HEK293 (cell line): ENCODE measurements around the gene MTHFSD.

ENCODE experiments used
- CTCF ChIA-PET: fragments of 350-600 bp; formaldehyde crosslinking; extraction: SDS; loops from one replicate; lab custom pipeline; 2021; ENCODE audit warnings: antibody characterized with exemption; lab: Yijun Ruan, JAX
- POLR2A ChIA-PET: fragments of 300-600 bp; formaldehyde crosslinking; extraction: SDS; loops from one replicate; lab custom pipeline; 2020; ENCODE audit warnings: antibody characterized with exemption, inconsistent platforms; lab: Yijun Ruan, JAX
- H3K27ac ChIP-seq: fragments of 200-500 bp; sonication (Bioruptor generic); 2 replicates; pipeline ENCODE4 v1.5.1; 2014; ENCODE audit warnings: low read depth, low read length, control low read depth, inconsistent platforms; ENCODE audit errors: extremely low read depth
- H3K36me3 ChIP-seq, 2 experiments: fragments of 200-500 bp in 1 of 2; sonication (Bioruptor generic) in 1 of 2; 1 replicate in 1 of 2; 2 replicates in 1 of 2; pipeline ENCODE4 v1.5.1; 2014 to 2017; ENCODE audit warnings: inconsistent platforms in 2 of 2, low read length in 2 of 2; ENCODE audit not compliant: control insufficient read depth in 2 of 2, insufficient read depth in 1 of 2
- H3K4me1 ChIP-seq: fragments of 200-500 bp; sonication (Bioruptor generic); 2 replicates; pipeline ENCODE4 v1.5.1; 2014; ENCODE audit warnings: mild to moderate bottlenecking, low read length, inconsistent platforms; ENCODE audit not compliant: control insufficient read depth, insufficient read depth
- H3K4me3 ChIP-seq: 2 replicates; pipeline ENCODE4 v1.5.1; 2011; ENCODE audit warnings: low read depth, mild to moderate bottlenecking, control low read depth, low read length, moderate library complexity
- H3K9me3 ChIP-seq: fragments of 200-500 bp; sonication (Bioruptor generic); 2 replicates; pipeline ENCODE4 v1.5.1; 2014; ENCODE audit warnings: low read depth, low read length, inconsistent platforms; ENCODE audit not compliant: control insufficient read depth, insufficient read depth
- ATF2 ChIP-seq: fragments of 450-650 bp; formaldehyde crosslinking; IDR thresholded peaks from 2 replicates; pipeline ENCODE4 v1.5.1; 2016; ENCODE audit warnings: missing biosample characterization, missing genetic modification characterization, low read depth
- GLI4 ChIP-seq: fragments of 450-650 bp; formaldehyde crosslinking; IDR thresholded peaks from 2 replicates; pipeline ENCODE4 v1.5.1; 2016; ENCODE audit warnings: missing biosample characterization, missing genetic modification characterization
- HOXA7 ChIP-seq: sonication (generic); formaldehyde crosslinking; IDR thresholded peaks from 2 replicates; pipeline ENCODE4 v1.8.1; 2022; ENCODE audit warnings: missing genetic modification reagents, borderline replicate concordance
- IKZF3 ChIP-seq: fragments of 450-650 bp; IDR thresholded peaks from 2 replicates; pipeline ENCODE4 v1.5.0; 2018; ENCODE audit warnings: missing biosample characterization, mild to moderate bottlenecking, missing genetic modification characterization, moderate library complexity
- PRDM2 ChIP-seq: fragments of 450-650 bp; formaldehyde crosslinking; IDR thresholded peaks from 2 replicates; pipeline ENCODE4 v1.5.1; 2016; ENCODE audit warnings: missing biosample characterization, missing genetic modification characterization, borderline replicate concordance
- SALL2 ChIP-seq: fragments of 450-650 bp; formaldehyde crosslinking; IDR thresholded peaks from 2 replicates; pipeline ENCODE4 v1.5.0; 2017; ENCODE audit warnings: missing biosample characterization, mild to moderate bottlenecking, missing genetic modification characterization, borderline replicate concordance
- ZBTB17 ChIP-seq: fragments of 450-650 bp; formaldehyde crosslinking; IDR thresholded peaks from 2 replicates; pipeline ENCODE4 v1.5.1; 2016; ENCODE audit warnings: missing biosample characterization, missing genetic modification characterization
- ZNF121 ChIP-seq: fragments of 450-650 bp; formaldehyde crosslinking; IDR thresholded peaks from 2 replicates; pipeline ENCODE4 v1.5.1; 2016; ENCODE audit warnings: missing biosample characterization, missing genetic modification characterization
- ZNF146 ChIP-seq: fragments of 450-650 bp; formaldehyde crosslinking; IDR thresholded peaks from 2 replicates; pipeline ENCODE4 v1.5.1; 2016; ENCODE audit warnings: missing biosample characterization, missing genetic modification characterization
- ZNF16 ChIP-seq: fragments of 450-650 bp; formaldehyde crosslinking; IDR thresholded peaks from 2 replicates; pipeline ENCODE4 v1.5.1; 2016; ENCODE audit warnings: low read depth, missing biosample characterization, missing genetic modification characterization
- ZNF223 ChIP-seq: fragments of 450-650 bp; formaldehyde crosslinking; IDR thresholded peaks from 2 replicates; pipeline ENCODE4 v1.5.1; 2016; ENCODE audit warnings: missing biosample characterization, missing genetic modification characterization
- ZNF311 ChIP-seq: fragments of 450-650 bp; formaldehyde crosslinking; IDR thresholded peaks from 2 replicates; pipeline ENCODE4 v1.5.1; 2017; ENCODE audit warnings: missing biosample characterization, missing genetic modification characterization, borderline replicate concordance
- ZNF398 ChIP-seq: fragments of 450-650 bp; formaldehyde crosslinking; IDR thresholded peaks from 2 replicates; pipeline ENCODE4 v1.5.1; 2017; ENCODE audit warnings: missing biosample characterization, missing genetic modification characterization
- ZNF518A ChIP-seq: fragments of 450-650 bp; formaldehyde crosslinking; conservative IDR thresholded peaks from 2 replicates; pipeline ENCODE4 v1.5.1; 2016; ENCODE audit warnings: low read depth, missing biosample characterization, missing genetic modification characterization
- ZNF548 ChIP-seq: fragments of 450-650 bp; formaldehyde crosslinking; IDR thresholded peaks from 2 replicates; pipeline ENCODE4 v1.5.1; 2016; ENCODE audit warnings: missing biosample characterization, missing genetic modification characterization
- ZNF571 ChIP-seq: fragments of 450-650 bp; formaldehyde crosslinking; IDR thresholded peaks from 2 replicates; pipeline ENCODE4 v1.5.0; 2017; ENCODE audit warnings: missing biosample characterization, missing genetic modification characterization
- ZNF596 ChIP-seq: fragments of 450-650 bp; IDR thresholded peaks from 2 replicates; pipeline ENCODE4 v1.5.0; 2018; ENCODE audit warnings: missing biosample characterization, mild to moderate bottlenecking, missing genetic modification characterization, moderate library complexity
- ZNF610 ChIP-seq: fragments of 450-650 bp; formaldehyde crosslinking; IDR thresholded peaks from 2 replicates; pipeline ENCODE4 v1.5.1; 2016; ENCODE audit warnings: missing biosample characterization, missing genetic modification characterization, borderline replicate concordance
- ZNF654 ChIP-seq: fragments of 450-650 bp; formaldehyde crosslinking; IDR thresholded peaks from 2 replicates; pipeline ENCODE4 v1.5.1; 2016; ENCODE audit warnings: low read depth, missing biosample characterization, missing genetic modification characterization
- ZNF704 ChIP-seq: fragments of 450-650 bp; formaldehyde crosslinking; IDR thresholded peaks from 2 replicates; pipeline ENCODE4 v1.5.1; 2016; ENCODE audit warnings: missing biosample characterization, missing genetic modification characterization

MTHFSD gene

GRCh38 chr16:86562356-86562755, 7.3 kb upstream of the MTHFSD start:
- H3K27ac ChIP-seq: no peak overlapping the region
- H3K36me3 ChIP-seq: no peaks in the 10 kb centered on the region
- no peak overlapping the region for H3K4me3 ChIP-seq
- ChIA-PET CTCF (interaction anchor here (0.6 to 8.8 kb wide), 7 partner anchors 12 to 716 kb away, joined by 3 to 127 read pairs (median 5); no protein-coding TSS in a partner anchor), POLR2A (no interaction called here)
- no peak for TF ChIP-seq ZNF596 (tag by site-specific recombination)
- TF ChIP-seq ZNF223: no peak
- TF ChIP-seq ZNF146: no peak
- no peak for TF ChIP-seq SALL2 (tag by site-specific recombination)
- TF ChIP-seq ZNF704 (tag by site-specific recombination): no peak
- TF ChIP-seq PRDM2 (tag by site-specific recombination): no peak
- no peak for TF ChIP-seq ZNF654 (tag by site-specific recombination)
- TF ChIP-seq ZNF121 (tag by site-specific recombination): no peak
- TF ChIP-seq ZBTB17 (tag by site-specific recombination): no peak
- no peak for TF ChIP-seq ZNF518A (tag by site-specific recombination)
- TF ChIP-seq ZNF311: no peak
- TF ChIP-seq GLI4: no peak
- no peak for TF ChIP-seq ZNF571 (tag by site-specific recombination)
- no peaks in the 10 kb centered on the region for H3K9me3 ChIP-seq
- no peaks in the 10 kb centered on the region for H3K4me1 ChIP-seq

- no peaks in the 10 kb centered on the region for H3K4me1 ChIP-seq
- H3K27ac ChIP-seq: no peak overlapping the region
- ChIA-PET POLR2A (no interaction called here), CTCF (no interaction called here)
- H3K4me3 ChIP-seq: no peak overlapping the region
- H3K36me3 ChIP-seq: no peaks in the 10 kb centered on the region
- H3K9me3 ChIP-seq: no peaks in the 10 kb centered on the region
- no peak for TF ChIP-seq ZNF654 (tag by site-specific recombination)
- TF ChIP-seq HOXA7: no peak
- no peak for TF ChIP-seq ZNF610 (tag by site-specific recombination)
- TF ChIP-seq ZNF398: no peak
- TF ChIP-seq IKZF3 (tag by site-specific recombination): no peak
- TF ChIP-seq ZNF16: no peak
- TF ChIP-seq ATF2 (tag by site-specific recombination): no peak
- TF ChIP-seq ZNF548 (tag by site-specific recombination): no peak
Measured at GRCh38 chr16:86559802-86560305, 4.8 kb upstream of the MTHFSD start.
